GM15510 (cell line): ENCODE measurements around the gene SLC44A3.

ENCODE experiments used
- POLR2A ChIP-seq: IDR thresholded peaks from 3 replicates; pipeline ENCODE4 v1.6.1; 2011; ENCODE audit warnings: borderline replicate concordance; ENCODE audit not compliant: insufficient read length; ENCODE audit errors: extremely low read depth

The SLC44A3 gene

GRCh38 chr1:94929351-94930217, 109.4 kb downstream of the SLC44A3 start:
- no peak for TF ChIP-seq POLR2A

GRCh38 chr1:94931254-94931841, 111.2 kb downstream of the SLC44A3 start:
- TF ChIP-seq POLR2A: no peak

- TF ChIP-seq POLR2A: no peak
These were observed 114.4 kb downstream of the SLC44A3 start for GRCh38 chr1:94934551-94934950.

GRCh38 chr1:94935034-94935433, 114.9 kb downstream of the SLC44A3 start:
- TF ChIP-seq POLR2A: no peak

GRCh38 chr1:94935476-94935875, 115.3 kb downstream of the SLC44A3 start:
- no peak for TF ChIP-seq POLR2A

- no peak for TF ChIP-seq POLR2A
These were observed 116.9 kb downstream of the SLC44A3 start for GRCh38 chr1:94936861-94937620.

GRCh38 chr1:94937820-94938219, 117.7 kb downstream of the SLC44A3 start:
- TF ChIP-seq POLR2A: no peak

GRCh38 chr1:94940738-94941137, 120.6 kb downstream of the SLC44A3 start:
- no peak for TF ChIP-seq POLR2A

- TF ChIP-seq POLR2A: no peak
These were observed 122.3 kb downstream of the SLC44A3 start for GRCh38 chr1:94942171-94943128.
